Measurements from ENCODE around the gene CPB2.

DNA sequence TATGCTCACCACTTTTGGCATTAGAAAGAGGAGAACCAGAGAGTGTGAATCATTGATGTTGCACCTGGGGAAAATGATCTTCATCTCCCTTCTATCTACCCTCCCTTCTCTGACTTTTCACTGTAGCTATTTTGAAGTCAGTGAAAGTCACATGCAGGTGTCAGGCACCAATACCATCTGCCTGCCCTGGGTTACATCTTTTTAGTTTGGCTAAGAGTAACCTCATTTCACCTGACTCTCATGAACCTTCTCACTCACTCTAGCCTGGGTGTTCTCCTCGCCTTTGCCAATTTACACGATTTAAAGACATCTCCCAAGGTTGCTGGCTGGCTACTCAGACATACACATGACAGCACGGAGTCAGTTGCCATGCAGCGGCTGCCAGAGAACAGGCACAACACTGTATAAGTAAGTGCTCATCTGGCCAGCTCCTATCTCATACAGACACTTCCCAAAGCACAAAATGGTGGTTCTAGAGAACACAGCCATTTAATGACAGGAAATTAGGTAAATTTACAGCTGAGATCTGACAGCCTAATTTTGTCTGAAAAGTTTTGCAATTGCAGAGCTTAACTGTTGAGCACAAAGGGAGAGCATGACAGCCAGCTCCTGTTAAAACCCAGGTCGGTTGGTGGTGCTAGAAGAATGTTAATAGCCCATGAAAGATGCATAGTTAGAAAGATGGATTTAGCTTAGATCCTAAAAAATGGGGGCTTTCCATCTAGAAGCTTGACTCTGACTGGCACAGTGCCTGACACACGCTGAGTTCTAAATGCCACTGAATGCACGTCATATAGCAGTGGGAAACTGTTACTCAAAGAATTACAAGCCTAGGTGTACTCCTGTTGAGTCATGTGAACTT lies 44.7 kb upstream of the CPB2 start:
- TF ChIP-seq, protein P1, sequence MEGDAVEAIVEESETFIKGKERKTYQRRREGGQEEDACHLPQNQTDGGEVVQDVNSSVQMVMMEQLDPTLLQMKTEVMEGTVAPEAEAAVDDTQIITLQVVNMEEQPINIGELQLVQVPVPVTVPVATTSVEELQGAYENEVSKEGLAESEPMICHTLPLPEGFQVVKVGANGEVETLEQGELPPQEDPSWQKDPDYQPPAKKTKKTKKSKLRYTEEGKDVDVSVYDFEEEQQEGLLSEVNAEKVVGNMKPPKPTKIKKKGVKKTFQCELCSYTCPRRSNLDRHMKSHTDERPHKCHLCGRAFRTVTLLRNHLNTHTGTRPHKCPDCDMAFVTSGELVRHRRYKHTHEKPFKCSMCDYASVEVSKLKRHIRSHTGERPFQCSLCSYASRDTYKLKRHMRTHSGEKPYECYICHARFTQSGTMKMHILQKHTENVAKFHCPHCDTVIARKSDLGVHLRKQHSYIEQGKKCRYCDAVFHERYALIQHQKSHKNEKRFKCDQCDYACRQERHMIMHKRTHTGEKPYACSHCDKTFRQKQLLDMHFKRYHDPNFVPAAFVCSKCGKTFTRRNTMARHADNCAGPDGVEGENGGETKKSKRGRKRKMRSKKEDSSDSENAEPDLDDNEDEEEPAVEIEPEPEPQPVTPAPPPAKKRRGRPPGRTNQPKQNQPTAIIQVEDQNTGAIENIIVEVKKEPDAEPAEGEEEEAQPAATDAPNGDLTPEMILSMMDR (IDR thresholded peaks at IDR 0.05; ENCODE audit: low read depth, low read length) = no peak
- TF ChIP-seq EZH2phosphoT487 (IDR thresholded peaks at IDR 0.05; ENCODE audit: low read depth) = no peak

Data from OCI-LY3 (cell line).